H1 (cell line): ENCODE measurements around the gene ZNF148. TPM values are rescaled to one million over a fixed set of nuclear protein-coding genes. Genes with fewer than 3 reads are reported as not detected.

Experiments
- CTCF ChIA-PET: fragments of 300-600 bp; sonication (Branson Sonifier 250); formaldehyde crosslinking; loops from one replicate; lab custom pipeline; 2021; ENCODE audit not compliant: partially characterized antibody; lab: Charles Lee
- POLR2A ChIA-PET: fragments of 300-600 bp; sonication (Branson Sonifier 250); formaldehyde crosslinking; loops from one replicate; lab custom pipeline; 2021; ENCODE audit warnings: inconsistent platforms; ENCODE audit not compliant: partially characterized antibody; lab: Charles Lee
- DNase-seq, 2 experiments: peaks; one replicate each; pipeline versions ENCODE4 v3.0.0 to v3.0.0-alpha.2; 2010 to 2022; ENCODE audit warnings: low spot score in 2 of 2, low read depth in 1 of 2, mixed read lengths in 1 of 2
- FAIRE-seq: peaks from 2 replicates; lab custom pipeline; 2011; peaks lifted over from hg19 to GRCh38; lab: Jason Lieb, UNC
- H2AFZ ChIP-seq: 2 replicates; pipeline ENCODE4 v1.8.1; 2012; ENCODE audit warnings: low read length, inconsistent platforms
- H2AK5ac ChIP-seq: 2 replicates; pipeline ENCODE4 v1.6.1; 2013; ENCODE audit warnings: low read depth, low read length
- H2BK120ac ChIP-seq: replicated peaks from 2 replicates; pipeline ENCODE3; 2013; ENCODE audit warnings: low read depth, low read length, inconsistent platforms
- H2BK12ac ChIP-seq: 2 replicates; pipeline ENCODE4 v1.6.1; 2013; ENCODE audit warnings: low read depth, low read length
- H2BK15ac ChIP-seq: 2 replicates; pipeline ENCODE4 v1.6.1; 2013; ENCODE audit warnings: low read length
- H2BK20ac ChIP-seq: 2 replicates; pipeline ENCODE4 v1.6.1; 2013; ENCODE audit warnings: low read length
- H2BK5ac ChIP-seq: 2 replicates; pipeline ENCODE4 v1.6.1; 2013; ENCODE audit warnings: low read depth, low read length
- H3K14ac ChIP-seq: 2 replicates; pipeline ENCODE4 v1.6.1; 2013; ENCODE audit warnings: inconsistent platforms; ENCODE audit not compliant: insufficient read length
- H3K18ac ChIP-seq: 2 replicates; pipeline ENCODE4 v1.6.1; 2013; ENCODE audit warnings: low read length; ENCODE audit errors: extremely low read depth
- H3K23ac ChIP-seq: 2 replicates; pipeline ENCODE4 v1.6.1; 2013; ENCODE audit warnings: inconsistent platforms; ENCODE audit not compliant: insufficient read length
- H3K23me2 ChIP-seq: 2 replicates; pipeline ENCODE4 v1.6.1; 2013; ENCODE audit warnings: low read depth, low read length
- H3K27ac ChIP-seq: 2 replicates; pipeline ENCODE4 v1.6.1; 2011; ENCODE audit warnings: low read depth, low read length, inconsistent platforms
- H3K27me3 ChIP-seq, 4 experiments: replicated peaks in 1 of 4; 1 replicate in 1 of 4; 2 replicates in 3 of 4; pipeline versions ENCODE4 v1.6.1 to v1.8.1; 2011 to 2013; ENCODE audit warnings: low read length in 3 of 4, mild to moderate bottlenecking in 3 of 4, inconsistent platforms in 2 of 4, mixed read lengths in 2 of 4, moderate library complexity in 1 of 4; ENCODE audit not compliant: control insufficient read depth in 3 of 4, insufficient read depth in 3 of 4; ENCODE audit errors: extremely low read depth in 1 of 4
- H3K36me3 ChIP-seq, 4 experiments: 2 replicates each; pipeline versions ENCODE4 v1.6.1 to v1.8.1; 2011 to 2013; ENCODE audit warnings: mild to moderate bottlenecking in 4 of 4, low read length in 3 of 4, moderate library complexity in 2 of 4, control low read depth in 1 of 4, inconsistent platforms in 1 of 4; ENCODE audit not compliant: insufficient read depth in 4 of 4, control insufficient read depth in 2 of 4
- H3K4ac ChIP-seq: replicated peaks from 2 replicates; pipeline ENCODE3; 2013; ENCODE audit warnings: low read length, low read depth, mixed read lengths, inconsistent platforms; ENCODE audit not compliant: insufficient read length
- H3K4me1 ChIP-seq, 4 experiments: replicated peaks in 1 of 4; 1 replicate in 1 of 4; 2 replicates in 3 of 4; pipeline versions ENCODE4 v1.6.1 to v1.8.1; 2011 to 2013; ENCODE audit warnings: low read length in 3 of 4, inconsistent platforms in 2 of 4, mixed read lengths in 1 of 4; ENCODE audit not compliant: insufficient read depth in 4 of 4, control insufficient read depth in 3 of 4
- H3K4me2 ChIP-seq, 2 experiments: 2 replicates each; pipeline versions ENCODE4 v1.6.1 to v1.8.1; 2011 to 2013; ENCODE audit warnings: low read depth in 2 of 2, low read length in 2 of 2, control low read depth in 1 of 2, inconsistent platforms in 1 of 2, mild to moderate bottlenecking in 1 of 2; ENCODE audit not compliant: insufficient read depth in 1 of 2
- H3K4me3 ChIP-seq, 4 experiments: fragments of 200-600, 300-600 bp in 1 of 4; sonication (generic), shearing (Covaris generic), sonication (Bioruptor Twin) in 1 of 4; 2 replicates each; pipeline versions ENCODE4 v1.5.1 to v1.8.1; 2011 to 2016; ENCODE audit warnings: low read length in 4 of 4, low read depth in 3 of 4, control low read depth in 2 of 4, inconsistent platforms in 2 of 4, mild to moderate bottlenecking in 2 of 4, mixed read lengths in 1 of 4, moderate library complexity in 1 of 4; ENCODE audit not compliant: insufficient read depth in 2 of 4; ENCODE audit errors: extremely low read depth in 1 of 4
- H3K56ac ChIP-seq: replicated peaks from 2 replicates; pipeline ENCODE3; 2013; ENCODE audit warnings: low read depth, mild to moderate bottlenecking, mixed read lengths, low read length, inconsistent platforms; ENCODE audit not compliant: insufficient read length
- H3K79me1 ChIP-seq: 2 replicates; pipeline ENCODE4 v1.6.1; 2013; ENCODE audit warnings: low read depth, low read length, control low read depth
- H3K79me2 ChIP-seq, 2 experiments: 2 replicates each; pipeline versions ENCODE4 v1.6.1 to v1.8.1; 2012 to 2013; ENCODE audit warnings: low read length in 2 of 2, mild to moderate bottlenecking in 2 of 2, inconsistent platforms in 1 of 2; ENCODE audit not compliant: insufficient read depth in 2 of 2, control insufficient read depth in 1 of 2
- H3K9ac ChIP-seq, 4 experiments: replicated peaks in 1 of 4; 1 replicate in 1 of 4; 2 replicates in 3 of 4; pipeline versions ENCODE4 v1.6.1 to v1.8.1; 2011 to 2013; ENCODE audit warnings: low read depth in 3 of 4, low read length in 3 of 4, control low read depth in 2 of 4, mild to moderate bottlenecking in 2 of 4, moderate library complexity in 2 of 4, inconsistent platforms in 1 of 4; ENCODE audit errors: extremely low read depth in 1 of 4
- H3K9me3 ChIP-seq, 2 experiments: 2 replicates each; pipeline versions ENCODE4 v1.6.1 to v1.8.1; 2012 to 2013; ENCODE audit warnings: mild to moderate bottlenecking in 2 of 2, moderate library complexity in 2 of 2, control low read depth in 1 of 2, inconsistent platforms in 1 of 2, low read depth in 1 of 2, low read length in 1 of 2, mixed read lengths in 1 of 2; ENCODE audit not compliant: insufficient read depth in 2 of 2
- H4K20me1 ChIP-seq, 2 experiments: replicated peaks in 1 of 2; 2 replicates each; pipeline versions ENCODE3 to v1.8.1; 2011 to 2013; ENCODE audit warnings: inconsistent platforms in 2 of 2, low read length in 2 of 2, mild to moderate bottlenecking in 1 of 2; ENCODE audit not compliant: insufficient read depth in 2 of 2, control insufficient read depth in 1 of 2
- H4K5ac ChIP-seq: 2 replicates; pipeline ENCODE4 v1.6.1; 2013; ENCODE audit warnings: low read length, low read depth, mixed read lengths, inconsistent platforms; ENCODE audit not compliant: insufficient read length
- H4K8ac ChIP-seq: 2 replicates; pipeline ENCODE4 v1.8.0; 2013; ENCODE audit warnings: mild to moderate bottlenecking, moderate library complexity, low read length, inconsistent platforms; ENCODE audit not compliant: insufficient read depth; ENCODE audit errors: extremely low read depth
- H4K91ac ChIP-seq: replicated peaks from 2 replicates; pipeline ENCODE3; 2013; ENCODE audit warnings: low read length, mixed read lengths, inconsistent platforms; ENCODE audit not compliant: insufficient read length
- CEBPB ChIP-seq: IDR thresholded peaks from 2 replicates; pipeline ENCODE4 v1.6.1; 2012; ENCODE audit warnings: low read depth, low read length
- CHD1 ChIP-seq: IDR thresholded peaks from 2 replicates; pipeline ENCODE4 v1.6.1; 2012; ENCODE audit warnings: low read depth, low read length, improper control_type of control experiment
- GTF2F1 ChIP-seq: IDR thresholded peaks from 2 replicates; pipeline ENCODE4 v1.6.1; 2012; ENCODE audit warnings: low read depth, low read length, improper control_type of control experiment, borderline replicate concordance
- JUND ChIP-seq: IDR thresholded peaks from 2 replicates; pipeline ENCODE4 v1.6.1; 2011; ENCODE audit warnings: mild to moderate bottlenecking, improper control_type of control experiment, low read length
- KDM4A ChIP-seq: IDR thresholded peaks from one replicate; pipeline ENCODE4 v1.7.1; 2012; ENCODE audit warnings: low read depth, mild to moderate bottlenecking, moderate library complexity, low read length, inconsistent platforms; ENCODE audit not compliant: severe bottlenecking
- MAFK ChIP-seq: IDR thresholded peaks from 2 replicates; pipeline ENCODE4 v1.6.1; 2012; ENCODE audit warnings: low read depth, mild to moderate bottlenecking, improper control_type of control experiment, low read length
- POLR2AphosphoS5 ChIP-seq: IDR thresholded peaks from 2 replicates; pipeline ENCODE4 v1.6.1; 2011; ENCODE audit warnings: low read depth, low read length
- RAD21 ChIP-seq, 2 experiments: IDR thresholded peaks in 1 of 2; conservative IDR thresholded peaks in 1 of 2; 2 replicates each; pipeline ENCODE4 v1.6.1; 2011; ENCODE audit warnings: low read depth in 2 of 2, low read length in 2 of 2, improper control_type of control experiment in 1 of 2, inconsistent platforms in 1 of 2, mild to moderate bottlenecking in 1 of 2, moderate library complexity in 1 of 2
- RBBP5 ChIP-seq: IDR thresholded peaks from 2 replicates; pipeline ENCODE4 v1.7.1; 2012; ENCODE audit warnings: low read depth, mild to moderate bottlenecking, inconsistent platforms, low read length, moderate library complexity, borderline replicate concordance
- RNF2 ChIP-seq: fragments of 200-900, 300-1000 bp; sonication (generic); IDR thresholded peaks from 2 replicates; pipeline ENCODE4 v1.7.1; 2016; ENCODE audit warnings: borderline replicate concordance, low read depth, mild to moderate bottlenecking, antibody characterized with exemption, low read length; ENCODE audit not compliant: poor library complexity, severe bottlenecking; ENCODE audit errors: missing control alignments
- SIX5 ChIP-seq: IDR thresholded peaks from 2 replicates; pipeline ENCODE4 v1.6.1; 2011; ENCODE audit warnings: mild to moderate bottlenecking, low read depth, low read length
- SUZ12 ChIP-seq: fragments of 200-600 bp; sonication (generic); IDR thresholded peaks from 2 replicates; pipeline ENCODE4 v1.6.1; 2012; ENCODE audit warnings: mild to moderate bottlenecking, inconsistent platforms, low read length, moderate library complexity, mixed read lengths
- TAF1 ChIP-seq: IDR thresholded peaks from 2 replicates; pipeline ENCODE4 v1.6.1; 2011; ENCODE audit warnings: mild to moderate bottlenecking, low read depth, low read length
- TCF12 ChIP-seq: IDR thresholded peaks from 2 replicates; pipeline ENCODE4 v1.6.1; 2011; ENCODE audit warnings: low read depth, mild to moderate bottlenecking, low read length
- YY1 ChIP-seq: IDR thresholded peaks from 2 replicates; pipeline ENCODE4 v1.6.1; 2011; ENCODE audit warnings: low read depth, mild to moderate bottlenecking, low read length
- WGBS, 2 experiments: shearing (Covaris generic) in 1 of 2; methylation state at CpG; one replicate each; pipeline versions ENCODE4 v1.1.6 to v1.1.7; 2013 to 2015; ENCODE audit warnings: low lambda C conversion rate in 2 of 2, mixed read lengths in 2 of 2, inconsistent platforms in 1 of 2, low coverage in 1 of 2, missing lambda C conversion rate in 1 of 2; ENCODE audit not compliant: insufficient replicate concordance in 2 of 2, insufficient coverage in 1 of 2, insufficient read length in 1 of 2; ENCODE audit errors: extremely low coverage in 1 of 2, missing lambda C conversion rate in 1 of 2; 5-methylcytosine and 5-hydroxymethylcytosine counted together
- polyA plus RNA-seq, 7 experiments: library from polyadenylated mRNA; depleted of rRNA in 3 of 7; stranded (reverse) in 5 of 7; unstranded in 2 of 7; fragments of >200 nt in 5 of 7; fragments of 200-250 nt in 2 of 7; gene quantifications; 1 replicate in 5 of 7; 2 replicates in 1 of 7; 4 replicates in 1 of 7; pipeline versions ENCODE4 v1.2.1 to v1.2.3, GENCODE V29; 2011 to 2013; ENCODE audit warnings: missing spikeins in 2 of 7, mixed read lengths in 2 of 7
- total RNA-seq: library from RNA; stranded (reverse); fragmentation: NEBNext Ultra II Directional; extraction: Animal tissue kit (Norgen Biotek cat#: 25700); gene quantifications from 2 replicates; pipeline ENCODE4 v1.2.1, GENCODE V29; 2021

ZNF148 gene
- total and polyA plus RNA-seq, 2 of the 8 experiments (the other 6 are each of a cell fraction or from before 2014, with no cell fraction given): 3.7 to 22.6 TPM

GRCh38 chr3:125324341-125324740 is 50.8 kb downstream of the ZNF148 start:
- WGBS, 2 experiments: 80% methylated on average over 1 of the region's 1 CpG; no CpG with 5 or more reads in 1 of the 2 experiments
- CTCF ChIA-PET: interaction anchor here (0.6 kb wide), 1 partner anchor 79 kb away, joined by 3 read pairs; no protein-coding TSS in a partner anchor
- no peaks in the 10 kb centered on the region for H3K79me1 ChIP-seq

More at GRCh38 chr3:125324341-125324740, 50.8 kb downstream of the ZNF148 start:
- peaks cover 0 to 2% (median 0%) of the 10 kb centered on the region in 4 experiments; a peak in 1 of 7 replicates for H3K27me3 ChIP-seq
- H3K23ac ChIP-seq: no peak overlapping the region
- no peaks in the 10 kb centered on the region for H3K9me3 ChIP-seq
- H2BK120ac ChIP-seq: no peak overlapping the region
- no peak overlapping the region for H3K4me2 ChIP-seq
- no peaks in the 10 kb centered on the region for H3K4me1 ChIP-seq
- FAIRE-seq (no peak), DNase-seq (no peak)
- H3K4me3 ChIP-seq: no peak overlapping the region
- H3K79me2 ChIP-seq: peaks cover 0 to 6% of the 10 kb centered on the region in 2 experiments; a peak in 1 of 4 replicates
- no peak overlapping the region for H3K4ac ChIP-seq
- H3K14ac ChIP-seq: no peak overlapping the region
- POLR2A ChIA-PET: no interaction called here
- H3K9ac ChIP-seq: no peak overlapping the region
- H2BK15ac ChIP-seq: no peak overlapping the region
- no peak overlapping the region for H2AK5ac ChIP-seq
- no peak for TF ChIP-seq KDM4A
- no peak for TF ChIP-seq MAFK
- no peak for TF ChIP-seq RBBP5
- TF ChIP-seq POLR2AphosphoS5: no peak
- TF ChIP-seq CHD1: no peak
- TF ChIP-seq CEBPB: no peak
- no peak for TF ChIP-seq GTF2F1
- TF ChIP-seq YY1: no peak
- no peak for TF ChIP-seq RAD21 (IDR thresholded peaks at IDR 0.05 in 1 of 2, conservative IDR thresholded peaks at IDR 0.05 in 1 of 2; ENCODE audit: low read depth in 2 of 2, low read length in 2 of 2)
- no peak for TF ChIP-seq JUND
- TF ChIP-seq TAF1: no peak
- no peak for TF ChIP-seq RNF2
- no peak for TF ChIP-seq TCF12
- no peak for TF ChIP-seq SIX5
- TF ChIP-seq SUZ12: no peak
- no peaks in the 10 kb centered on the region for H3K23me2 ChIP-seq
- H4K8ac ChIP-seq: no peak overlapping the region
- no peak overlapping the region for H2BK12ac ChIP-seq
- no peak overlapping the region for H3K56ac ChIP-seq
- no peak overlapping the region for H3K27ac ChIP-seq
- H2AFZ ChIP-seq: no peak overlapping the region
- no peak overlapping the region for H4K91ac ChIP-seq
- no peaks in the 10 kb centered on the region for H3K36me3 ChIP-seq
- H2BK5ac ChIP-seq: no peak overlapping the region
- no peaks in the 10 kb centered on the region for H4K20me1 ChIP-seq
- H4K5ac ChIP-seq: no peak overlapping the region
- no peak overlapping the region for H3K18ac ChIP-seq
- H2BK20ac ChIP-seq: no peak overlapping the region
